CD4-positive, alpha-beta T cell (primary cell): ENCODE results near the gene DCPS. TPM values are rescaled to one million over a fixed set of nuclear protein-coding genes. Genes with fewer than 3 reads are reported as not detected.

Experiments
- ATAC-seq: fragments of 200-7000 bp; cut with Tn5 transposase; one replicate; pipeline ENCODE4 v1.10.0; 2022; ENCODE audit warnings: mild to moderate bottlenecking; ENCODE audit not compliant: poor library complexity
- CTCF ChIA-PET: fragments of 350-600 bp; sonication (Branson Sonifier 250); formaldehyde crosslinking; loops from one replicate; lab custom pipeline; 2021; ENCODE audit warnings: antibody characterized with exemption, inconsistent platforms; lab: Charles Lee
- POLR2A ChIA-PET: fragments of 350-600 bp; sonication (Branson Sonifier 250); formaldehyde crosslinking; loops from one replicate; lab custom pipeline; 2021; ENCODE audit warnings: antibody characterized with exemption, inconsistent platforms; lab: Charles Lee
- DNase-seq, 14 experiments: peaks; one replicate each; pipeline ENCODE4 v3.0.0-alpha.2; 2013 to 2020; ENCODE audit warnings: mixed read lengths in 2 of 14
- H3K27ac ChIP-seq, 2 donors: one replicate each; pipeline versions ENCODE4 v1.5.1 to v1.7.0; 2013; ENCODE audit warnings: low read length in 2 of 2, low read depth in 1 of 2, mild to moderate bottlenecking in 1 of 2
- H3K27me3 ChIP-seq, 2 experiments: 1 replicate in 1 of 2; 2 replicates in 1 of 2; pipeline versions ENCODE4 v1.6.1 to v1.7.0; 2013; ENCODE audit warnings: low read length in 2 of 2, control low read depth in 1 of 2, mild to moderate bottlenecking in 1 of 2, moderate library complexity in 1 of 2; ENCODE audit not compliant: insufficient read depth in 2 of 2, control insufficient read depth in 1 of 2
- H3K36me3 ChIP-seq: one replicate; pipeline ENCODE4 v1.6.1; 2013; ENCODE audit warnings: low read length, control low read depth; ENCODE audit not compliant: insufficient read depth
- H3K4me1 ChIP-seq: one replicate; pipeline ENCODE4 v1.6.1; 2013; ENCODE audit warnings: low read length, control low read depth; ENCODE audit not compliant: insufficient read depth
- H3K4me3 ChIP-seq: one replicate; pipeline ENCODE4 v1.5.1; 2013; ENCODE audit warnings: mild to moderate bottlenecking, low read length, moderate library complexity
- H3K9me3 ChIP-seq, 2 experiments: 1 replicate in 1 of 2; 2 replicates in 1 of 2; pipeline versions ENCODE4 v1.6.1 to v1.7.0; 2013; ENCODE audit warnings: low read length in 2 of 2, mild to moderate bottlenecking in 2 of 2, control low read depth in 1 of 2, moderate library complexity in 1 of 2; ENCODE audit not compliant: control insufficient read depth in 1 of 2, insufficient read depth in 1 of 2
- H3K27ac Mint-ChIP-seq: one replicate; pipeline ENCODE4 v1.8.0; 2020; ENCODE audit warnings: mixed read lengths
- H3K27me3 Mint-ChIP-seq: one replicate; pipeline ENCODE4 v1.8.0; 2021; ENCODE audit warnings: mixed read lengths
- H3K36me3 Mint-ChIP-seq: one replicate; pipeline ENCODE4 v1.8.0; 2021; ENCODE audit warnings: low read depth, mixed read lengths
- H3K4me1 Mint-ChIP-seq: one replicate; pipeline ENCODE4 v1.8.0; 2021; ENCODE audit warnings: low read depth, mixed read lengths
- H3K4me3 Mint-ChIP-seq: one replicate; pipeline ENCODE4 v1.8.0; 2020; ENCODE audit warnings: mild to moderate bottlenecking, mixed read lengths
- H3K9me3 Mint-ChIP-seq: one replicate; pipeline ENCODE4 v1.8.0; 2020; ENCODE audit warnings: mixed read lengths
- intact Hi-C, 2 experiments: fragments of 100-400 bp; cut with DNase I in 1 of 2; cut with micrococcal nuclease in 1 of 2; formaldehyde crosslinking; loops; one replicate each; pipeline versions ENCODE4 v1.15.1 to v1.9.0; 2023 to 2025; cut with DNase I, micrococcal nuclease
- total RNA-seq, 174 experiments: library from RNA in 2 of 174; stranded (reverse) in 2 of 174; gene quantifications; one replicate each; pipeline ENCODE4 v1.2.3 and lab custom pipeline; 2021 to 2026
- TF ChIP-seq, protein P1 (sequence below): fragments of 200-600 bp; IDR thresholded peaks from one replicate; pipeline ENCODE4 v1.8.0; 2022; ENCODE audit warnings: antibody characterized with exemption, mild to moderate bottlenecking

The DCPS gene
- total RNA-seq, 2 experiments from 2014 or later: 6.2 to 6.3 TPM

DNA sequence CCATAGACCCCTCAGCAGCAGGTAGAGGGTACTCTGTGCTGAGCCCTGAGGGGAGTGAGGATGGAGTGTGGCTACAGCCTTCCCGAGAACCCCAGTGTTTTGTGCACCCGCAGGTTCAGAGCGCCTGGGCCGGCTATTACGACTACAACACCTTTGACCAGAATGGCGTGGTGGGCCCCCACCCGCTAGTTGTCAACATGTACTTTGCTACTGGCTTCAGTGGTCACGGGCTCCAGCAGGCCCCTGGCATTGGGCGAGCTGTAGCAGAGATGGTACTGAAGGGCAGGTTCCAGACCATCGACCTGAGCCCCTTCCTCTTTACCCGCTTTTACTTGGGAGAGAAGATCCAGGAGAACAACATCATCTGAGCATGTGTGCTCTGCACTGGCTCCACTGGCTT, 26.5 kb upstream of the DCPS start:
- POLR2A ChIA-PET: no interaction called here
- Histone ChIP-seq H3K4me1 (peaks cover 29% of the 10 kb centered on the region), H3K27ac (no peak overlapping the region), H3K36me3 (peaks cover 32% of the 10 kb centered on the region), H3K27me3 (no peaks in the 10 kb centered on the region), H3K9me3 (no peaks in the 10 kb centered on the region), H3K4me3 (no peak overlapping the region)
- H3K27ac Mint-ChIP-seq: no peak overlapping the region
- CTCF ChIA-PET: no interaction called here
- no peak for DNase-seq
- no peak for ATAC-seq
- intact Hi-C loops: no loop called here
- peaks cover 48% of the 10 kb centered on the region for H3K36me3 Mint-ChIP-seq
- TF ChIP-seq, protein P1, sequence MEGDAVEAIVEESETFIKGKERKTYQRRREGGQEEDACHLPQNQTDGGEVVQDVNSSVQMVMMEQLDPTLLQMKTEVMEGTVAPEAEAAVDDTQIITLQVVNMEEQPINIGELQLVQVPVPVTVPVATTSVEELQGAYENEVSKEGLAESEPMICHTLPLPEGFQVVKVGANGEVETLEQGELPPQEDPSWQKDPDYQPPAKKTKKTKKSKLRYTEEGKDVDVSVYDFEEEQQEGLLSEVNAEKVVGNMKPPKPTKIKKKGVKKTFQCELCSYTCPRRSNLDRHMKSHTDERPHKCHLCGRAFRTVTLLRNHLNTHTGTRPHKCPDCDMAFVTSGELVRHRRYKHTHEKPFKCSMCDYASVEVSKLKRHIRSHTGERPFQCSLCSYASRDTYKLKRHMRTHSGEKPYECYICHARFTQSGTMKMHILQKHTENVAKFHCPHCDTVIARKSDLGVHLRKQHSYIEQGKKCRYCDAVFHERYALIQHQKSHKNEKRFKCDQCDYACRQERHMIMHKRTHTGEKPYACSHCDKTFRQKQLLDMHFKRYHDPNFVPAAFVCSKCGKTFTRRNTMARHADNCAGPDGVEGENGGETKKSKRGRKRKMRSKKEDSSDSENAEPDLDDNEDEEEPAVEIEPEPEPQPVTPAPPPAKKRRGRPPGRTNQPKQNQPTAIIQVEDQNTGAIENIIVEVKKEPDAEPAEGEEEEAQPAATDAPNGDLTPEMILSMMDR: no peak
- no peaks in the 10 kb centered on the region for H3K27me3 Mint-ChIP-seq
- H3K4me3 Mint-ChIP-seq: no peak overlapping the region
- H3K9me3 Mint-ChIP-seq: no peaks in the 10 kb centered on the region
- peaks cover 33% of the 10 kb centered on the region for H3K4me1 Mint-ChIP-seq

DNA sequence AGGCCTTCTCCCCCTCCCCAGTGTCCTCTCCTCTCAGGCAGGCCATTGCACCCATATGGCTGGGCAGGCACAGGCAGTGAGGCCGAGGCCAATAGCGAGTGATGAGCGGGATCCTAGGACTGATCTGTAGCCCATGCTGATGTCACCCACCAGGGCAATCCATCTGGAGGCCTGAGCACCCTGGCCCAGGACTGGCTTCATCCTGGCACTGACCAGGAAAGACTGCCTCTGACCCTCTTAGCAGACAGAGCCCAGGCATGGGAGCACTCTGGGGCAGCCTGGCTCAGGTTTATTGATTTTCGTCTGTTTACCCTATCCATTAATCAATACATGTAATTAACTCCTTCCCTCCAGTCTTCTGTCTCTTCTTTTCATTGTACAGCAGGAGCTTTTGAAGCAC, 26.1 kb upstream of the DCPS start:
- no peak overlapping the region for H3K4me3 Mint-ChIP-seq

DNA sequence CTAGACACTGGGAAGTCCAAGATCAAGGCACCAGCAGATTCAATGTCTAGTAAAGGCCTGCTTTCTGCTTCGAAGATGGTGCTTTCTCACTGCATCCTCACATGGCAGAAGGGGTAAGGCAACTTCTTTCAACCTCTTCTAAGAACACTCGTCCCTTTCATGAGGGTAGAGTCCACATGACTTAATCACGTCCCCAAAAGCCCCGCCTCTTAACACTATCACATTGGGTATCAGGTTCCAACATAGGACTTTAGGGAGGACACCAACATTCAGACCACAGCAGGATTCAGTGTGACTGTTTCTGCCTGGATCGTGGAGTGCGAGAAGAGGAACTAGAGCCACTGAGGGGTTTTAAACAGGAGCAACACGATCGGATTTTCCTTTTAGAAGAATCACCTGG, 24.7 kb upstream of the DCPS start:
- H3K36me3 ChIP-seq: peaks cover 19% of the 10 kb centered on the region
- no peaks in the 10 kb centered on the region for H3K9me3 ChIP-seq
- DNase-seq: no peak
- no peak overlapping the region for H3K4me3 ChIP-seq
- no peak for ATAC-seq
- no peak overlapping the region for H3K27ac ChIP-seq
- TF ChIP-seq, protein P1: no peak
- H3K9me3 Mint-ChIP-seq: no peaks in the 10 kb centered on the region
- H3K27me3 Mint-ChIP-seq: no peaks in the 10 kb centered on the region
- H3K27ac Mint-ChIP-seq: peak overlapping the region; percentile 99
- ChIA-PET POLR2A (no interaction called here), CTCF (no interaction called here)
- peaks cover 45% of the 10 kb centered on the region for H3K4me1 ChIP-seq
- intact Hi-C loops: no loop called here
- H3K4me1 Mint-ChIP-seq: peaks cover 46% of the 10 kb centered on the region
- peak overlapping the region; percentile 14 for H3K4me3 Mint-ChIP-seq
- H3K27me3 ChIP-seq: no peaks in the 10 kb centered on the region
- peaks cover 43% of the 10 kb centered on the region for H3K36me3 Mint-ChIP-seq

More for the DNA sequence above, 26.1 kb upstream of the DCPS start:
- Mint-ChIP-seq H3K27ac (no peak overlapping the region), H3K9me3 (no peaks in the 10 kb centered on the region), H3K36me3 (peaks cover 48% of the 10 kb centered on the region), H3K4me1 (peaks cover 36% of the 10 kb centered on the region), H3K27me3 (no peaks in the 10 kb centered on the region)
- CTCF ChIA-PET: no interaction called here
- H3K36me3 ChIP-seq: peaks cover 31% of the 10 kb centered on the region
- no peaks in the 10 kb centered on the region for H3K9me3 ChIP-seq
- POLR2A ChIA-PET: no interaction called here
- no peak overlapping the region for H3K4me3 ChIP-seq
- ATAC-seq (no peak), DNase-seq (no peak)
- peaks cover 34% of the 10 kb centered on the region for H3K4me1 ChIP-seq
- no peaks in the 10 kb centered on the region for H3K27me3 ChIP-seq
- intact Hi-C loops: no loop called here
- TF ChIP-seq, protein P1: no peak
- no peak overlapping the region for H3K27ac ChIP-seq
